OCI-LY3 (cell line): Measurements from ENCODE around the gene DHCR24.

ENCODE experiments used
- H2AFZ ChIP-seq: fragments of 200-600, 300-600 bp; shearing (Covaris generic); 2 replicates; pipeline ENCODE4 v1.6.0; 2014; ENCODE audit warnings: antibody characterized with exemption, low read depth, low read length
- H3K27ac ChIP-seq: fragments of 200-600, 300-600 bp; sonication (generic); 2 replicates; pipeline ENCODE4 v1.5.1; 2014; ENCODE audit warnings: mild to moderate bottlenecking, low read length, moderate library complexity, mixed read lengths
- H3K27me3 ChIP-seq: fragments of 200-600, 300-600 bp; sonication (generic); 2 replicates; pipeline ENCODE4 v1.6.1; 2014; ENCODE audit warnings: low read depth, low read length, mixed read lengths
- H3K36me3 ChIP-seq: fragments of 200-600, 300-600 bp; sonication (generic); replicated peaks from 2 replicates; pipeline ENCODE3; 2014; ENCODE audit warnings: low read depth, low read length, mixed read lengths
- H3K4me1 ChIP-seq: fragments of 300-600, 200-600 bp; sonication (generic); 2 replicates; pipeline ENCODE4 v1.6.1; 2014; ENCODE audit warnings: low read length, mixed read lengths
- H3K4me2 ChIP-seq: fragments of 200-600, 300-600 bp; sonication (generic); 2 replicates; pipeline ENCODE4 v1.6.1; 2014; ENCODE audit warnings: low read length, mixed read lengths
- H3K4me3 ChIP-seq: fragments of 300-600, 200-600 bp; sonication (generic); 2 replicates; pipeline ENCODE4 v1.5.1; 2014; ENCODE audit warnings: antibody characterized with exemption, mild to moderate bottlenecking, low read length, moderate library complexity
- H3K79me2 ChIP-seq: fragments of 300-600, 200-600 bp; shearing (Covaris generic); 2 replicates; pipeline ENCODE4 v1.6.1; 2014; ENCODE audit warnings: mild to moderate bottlenecking, low read length, mixed read lengths
- H3K9ac ChIP-seq: fragments of 300-600, 200-600 bp; shearing (Covaris generic); 2 replicates; pipeline ENCODE4 v1.6.0; 2014; ENCODE audit warnings: mild to moderate bottlenecking, low read length, moderate library complexity
- H3K9me3 ChIP-seq: fragments of 200-600, 300-600 bp; shearing (Covaris generic); 2 replicates; pipeline ENCODE4 v1.6.1; 2014; ENCODE audit warnings: low read length, mixed read lengths; ENCODE audit not compliant: insufficient read depth
- H4K20me1 ChIP-seq: fragments of 200-600, 300-600 bp; sonication (generic); 2 replicates; pipeline ENCODE4 v1.6.1; 2016; ENCODE audit warnings: low read length, mixed read lengths; ENCODE audit not compliant: insufficient read depth
- EZH2phosphoT487 ChIP-seq: fragments of 200-600 bp; shearing (Covaris generic); IDR thresholded peaks from 2 replicates; pipeline ENCODE4 v1.6.1; 2018; ENCODE audit warnings: antibody characterized with exemption, mixed run types, low read depth
- TF ChIP-seq, protein P1 (sequence below): fragments of 200-600, 300-600 bp; sonication (generic); IDR thresholded peaks from 2 replicates; pipeline ENCODE4 v1.5.1; 2014; ENCODE audit warnings: antibody characterized with exemption, low read length, low read depth

Gene DHCR24

DNA sequence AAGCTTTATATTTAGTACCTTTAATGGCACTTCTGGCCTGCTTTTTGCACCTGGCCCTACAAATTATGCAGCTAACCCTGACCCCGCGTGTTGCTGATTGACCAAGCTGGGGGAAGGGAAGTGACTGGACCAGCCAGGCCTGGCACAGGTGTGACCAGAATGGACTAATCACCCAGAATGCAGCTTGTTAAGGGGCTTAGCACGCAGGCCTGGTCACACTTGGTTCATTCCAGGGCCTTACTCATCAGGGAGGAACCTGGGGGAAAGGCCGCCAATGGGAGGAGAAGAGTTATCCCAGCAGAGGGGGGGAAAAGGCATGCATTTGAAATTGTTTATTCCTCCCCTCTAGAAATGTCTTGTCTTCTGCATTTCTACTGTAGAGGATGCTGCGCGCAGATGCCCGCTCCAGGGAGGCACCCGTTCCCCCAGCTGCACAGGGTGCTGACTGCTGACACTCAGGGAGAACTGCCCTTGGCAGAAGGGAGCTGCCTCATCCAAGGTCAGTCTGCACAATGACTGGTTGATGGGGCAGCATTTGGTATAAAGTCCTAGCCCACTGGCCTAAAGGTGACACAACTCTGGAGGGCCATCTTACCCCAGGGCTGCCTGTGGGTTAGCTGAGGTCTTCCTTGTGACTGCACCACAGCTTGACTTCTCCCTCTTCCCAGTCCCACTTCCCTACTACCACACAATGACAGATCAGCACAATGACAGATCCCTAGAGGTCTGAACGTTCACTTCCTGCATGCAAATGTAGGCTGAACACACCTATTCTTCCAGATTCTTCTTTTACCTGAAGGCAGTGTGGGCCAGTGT, 29.0 kb downstream of the DHCR24 start:
- Histone ChIP-seq H4K20me1 (no peaks in the 10 kb centered on the region), H3K4me1 (peaks cover 5% of the 10 kb centered on the region; the same call in 1 of the 2 replicates), H3K27me3 (no peaks in the 10 kb centered on the region), H3K9ac (no peak overlapping the region), H3K9me3 (no peaks in the 10 kb centered on the region), H2AFZ (no peak overlapping the region), H3K4me2 (no peak overlapping the region), H3K36me3 (peaks cover 19% of the 10 kb centered on the region), H3K27ac (no peak overlapping the region), H3K79me2 (no peaks in the 10 kb centered on the region), H3K4me3 (no peak overlapping the region)
- TF ChIP-seq, protein P1, sequence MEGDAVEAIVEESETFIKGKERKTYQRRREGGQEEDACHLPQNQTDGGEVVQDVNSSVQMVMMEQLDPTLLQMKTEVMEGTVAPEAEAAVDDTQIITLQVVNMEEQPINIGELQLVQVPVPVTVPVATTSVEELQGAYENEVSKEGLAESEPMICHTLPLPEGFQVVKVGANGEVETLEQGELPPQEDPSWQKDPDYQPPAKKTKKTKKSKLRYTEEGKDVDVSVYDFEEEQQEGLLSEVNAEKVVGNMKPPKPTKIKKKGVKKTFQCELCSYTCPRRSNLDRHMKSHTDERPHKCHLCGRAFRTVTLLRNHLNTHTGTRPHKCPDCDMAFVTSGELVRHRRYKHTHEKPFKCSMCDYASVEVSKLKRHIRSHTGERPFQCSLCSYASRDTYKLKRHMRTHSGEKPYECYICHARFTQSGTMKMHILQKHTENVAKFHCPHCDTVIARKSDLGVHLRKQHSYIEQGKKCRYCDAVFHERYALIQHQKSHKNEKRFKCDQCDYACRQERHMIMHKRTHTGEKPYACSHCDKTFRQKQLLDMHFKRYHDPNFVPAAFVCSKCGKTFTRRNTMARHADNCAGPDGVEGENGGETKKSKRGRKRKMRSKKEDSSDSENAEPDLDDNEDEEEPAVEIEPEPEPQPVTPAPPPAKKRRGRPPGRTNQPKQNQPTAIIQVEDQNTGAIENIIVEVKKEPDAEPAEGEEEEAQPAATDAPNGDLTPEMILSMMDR = no peak
- no peak for TF ChIP-seq EZH2phosphoT487

DNA sequence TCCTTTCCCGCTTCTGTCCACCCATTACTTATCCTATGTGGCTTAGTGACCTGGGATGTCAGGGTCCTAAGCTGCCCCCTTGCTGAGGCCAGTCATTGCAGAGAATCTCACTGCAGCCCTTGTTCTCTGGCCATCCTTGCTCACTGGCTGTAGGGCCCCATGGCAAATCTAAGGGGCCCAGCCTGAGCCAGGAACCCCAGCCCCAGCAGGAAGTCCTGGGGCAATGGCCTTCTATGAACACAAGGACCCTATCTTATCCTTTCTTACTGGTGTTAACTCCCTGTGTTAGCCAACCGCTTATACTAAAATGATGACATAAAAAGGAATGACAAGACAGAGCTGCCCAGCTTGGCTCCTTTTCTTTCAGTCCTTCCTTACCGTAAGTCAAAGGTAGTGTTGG, 29.9 kb downstream of the DHCR24 start:
- no peaks in the 10 kb centered on the region for H3K27me3 ChIP-seq
- H3K4me3 ChIP-seq = no peak overlapping the region
- TF ChIP-seq EZH2phosphoT487 = no peak
- TF ChIP-seq, protein P1 = no peak
- H3K36me3 ChIP-seq = peaks cover 19% of the 10 kb centered on the region
- no peak overlapping the region for H3K4me2 ChIP-seq
- no peaks in the 10 kb centered on the region for H3K79me2 ChIP-seq
- H3K9ac ChIP-seq = no peak overlapping the region
- H3K4me1 ChIP-seq = peaks cover 5% of the 10 kb centered on the region; the same call in 1 of the 2 replicates
- H3K9me3 ChIP-seq = no peaks in the 10 kb centered on the region
- no peaks in the 10 kb centered on the region for H4K20me1 ChIP-seq
- H3K27ac ChIP-seq = no peak overlapping the region
- no peak overlapping the region for H2AFZ ChIP-seq

GRCh38 chr1:54854381-54855020, 32.5 kb downstream of the DHCR24 start:
- Histone ChIP-seq H3K4me1 (no peaks in the 10 kb centered on the region), H3K27ac (no peak overlapping the region), H3K9ac (no peak overlapping the region), H3K4me3 (no peak overlapping the region), H3K36me3 (peaks cover 28% of the 10 kb centered on the region), H3K79me2 (no peaks in the 10 kb centered on the region), H3K9me3 (no peaks in the 10 kb centered on the region), H3K27me3 (no peaks in the 10 kb centered on the region), H2AFZ (no peak overlapping the region), H4K20me1 (no peaks in the 10 kb centered on the region), H3K4me2 (no peak overlapping the region)
- TF ChIP-seq, protein P1 = no peak
- TF ChIP-seq EZH2phosphoT487 = no peak

- Histone ChIP-seq H3K27ac (no peak overlapping the region), H2AFZ (no peak overlapping the region), H3K36me3 (peaks cover 30% of the 10 kb centered on the region), H3K4me2 (no peak overlapping the region), H4K20me1 (no peaks in the 10 kb centered on the region), H3K9ac (no peak overlapping the region), H3K9me3 (no peaks in the 10 kb centered on the region), H3K4me1 (no peaks in the 10 kb centered on the region), H3K79me2 (no peaks in the 10 kb centered on the region), H3K27me3 (no peaks in the 10 kb centered on the region), H3K4me3 (no peak overlapping the region)
- TF ChIP-seq, protein P1 = no peak
- no peak for TF ChIP-seq EZH2phosphoT487
Measured at GRCh38 chr1:54853793-54854370, 33.1 kb downstream of the DHCR24 start.
